Trophoblast cell (in vitro differentiated cells and primary cell): Measurements from ENCODE around the gene SLC15A3.

Experiments
- DNase-seq, 2 donors: peaks; one replicate each; pipeline ENCODE4 v3.0.0-alpha.2; 2016
- H2AFZ ChIP-seq: 2 replicates; pipeline ENCODE4 v1.6.1; 2013; ENCODE audit warnings: low read length, moderate library complexity, mild to moderate bottlenecking; ENCODE audit not compliant: insufficient read depth, poor library complexity
- H2AK5ac ChIP-seq: 2 replicates; pipeline ENCODE4 v1.6.1; 2013; ENCODE audit warnings: mild to moderate bottlenecking, low read length
- H2BK120ac ChIP-seq: 2 replicates; pipeline ENCODE4 v1.6.1; 2013; ENCODE audit warnings: low read length, mild to moderate bottlenecking, moderate library complexity; ENCODE audit not compliant: insufficient read depth, poor library complexity
- H2BK12ac ChIP-seq: 2 replicates; pipeline ENCODE4 v1.6.1; 2013; ENCODE audit warnings: mild to moderate bottlenecking, low read length, moderate library complexity
- H2BK5ac ChIP-seq: 2 replicates; pipeline ENCODE4 v1.6.1; 2013; ENCODE audit warnings: low read length, low read depth, moderate library complexity, mild to moderate bottlenecking; ENCODE audit not compliant: poor library complexity
- H3K14ac ChIP-seq: 2 replicates; pipeline ENCODE4 v1.6.1; 2013; ENCODE audit warnings: mild to moderate bottlenecking, low read length
- H3K18ac ChIP-seq: 2 replicates; pipeline ENCODE4 v1.6.1; 2013; ENCODE audit warnings: mild to moderate bottlenecking, low read length
- H3K23ac ChIP-seq: 2 replicates; pipeline ENCODE4 v1.6.1; 2013; ENCODE audit warnings: low read length
- H3K27ac ChIP-seq: 2 replicates; pipeline ENCODE4 v1.5.1; 2013; ENCODE audit warnings: low read depth, mild to moderate bottlenecking, inconsistent platforms, low read length, moderate library complexity
- H3K27me3 ChIP-seq: 2 replicates; pipeline ENCODE4 v1.6.1; 2013; ENCODE audit warnings: inconsistent platforms, mild to moderate bottlenecking, low read length, moderate library complexity; ENCODE audit not compliant: insufficient read depth
- H3K36me3 ChIP-seq, 2 experiments: 1 replicate in 1 of 2; 2 replicates in 1 of 2; pipeline ENCODE4 v1.6.1; 2013; ENCODE audit warnings: low read length in 2 of 2, mild to moderate bottlenecking in 2 of 2, moderate library complexity in 1 of 2; ENCODE audit not compliant: insufficient read depth in 2 of 2, control insufficient read depth in 1 of 2
- H3K4ac ChIP-seq: 2 replicates; pipeline ENCODE4 v1.6.1; 2013; ENCODE audit warnings: low read depth, mild to moderate bottlenecking, low read length, moderate library complexity
- H3K4me1 ChIP-seq, 2 experiments: 1 replicate in 1 of 2; 2 replicates in 1 of 2; pipeline ENCODE4 v1.6.1; 2013; ENCODE audit warnings: low read length in 2 of 2, mild to moderate bottlenecking in 2 of 2, moderate library complexity in 1 of 2; ENCODE audit not compliant: insufficient read depth in 2 of 2, control insufficient read depth in 1 of 2
- H3K4me2 ChIP-seq: 2 replicates; pipeline ENCODE4 v1.6.1; 2013; ENCODE audit warnings: inconsistent platforms, mild to moderate bottlenecking, low read length, moderate library complexity
- H3K4me3 ChIP-seq: 2 replicates; pipeline ENCODE4 v1.5.1; 2013; ENCODE audit warnings: mild to moderate bottlenecking, low read depth, low read length, inconsistent platforms
- H3K79me1 ChIP-seq: one replicate; pipeline ENCODE4 v1.6.1; 2013; ENCODE audit warnings: low read length
- H3K79me2 ChIP-seq: 2 replicates; pipeline ENCODE4 v1.6.1; 2013; ENCODE audit warnings: low read length, mild to moderate bottlenecking; ENCODE audit not compliant: control insufficient read depth, insufficient read depth, poor library complexity
- H3K9ac ChIP-seq: 2 replicates; pipeline ENCODE4 v1.6.1; 2013; ENCODE audit warnings: mild to moderate bottlenecking, low read length
- H3K9me3 ChIP-seq: 2 replicates; pipeline ENCODE4 v1.6.1; 2013; ENCODE audit warnings: low read depth, mild to moderate bottlenecking, control low read depth, inconsistent platforms, low read length; ENCODE audit not compliant: insufficient read depth
- H4K12ac ChIP-seq: 2 replicates; pipeline ENCODE4 v1.6.1; 2013; ENCODE audit warnings: low read depth, mild to moderate bottlenecking, low read length, moderate library complexity
- H4K8ac ChIP-seq: 2 replicates; pipeline ENCODE4 v1.6.1; 2013; ENCODE audit warnings: low read depth, mild to moderate bottlenecking, low read length, moderate library complexity
- H4K91ac ChIP-seq: one replicate; pipeline ENCODE4 v1.6.1; 2013; ENCODE audit warnings: low read depth, mild to moderate bottlenecking, low read length, moderate library complexity
- WGBS: extraction: QIAGEN DNeasy Blood & Tissue Kit; methylation state at CpG from one replicate; pipeline ENCODE4 v1.1.7; 2013; ENCODE audit warnings: missing lambda C conversion rate; ENCODE audit not compliant: insufficient read length, insufficient coverage; ENCODE audit errors: extremely low coverage; 5-methylcytosine and 5-hydroxymethylcytosine counted together

The SLC15A3 gene

GRCh38 chr11:60921777-60922335 lies 30.1 kb downstream of the SLC15A3 start:
- Histone ChIP-seq H3K23ac (no peak overlapping the region), H3K9ac (no peak overlapping the region), H3K4me2 (no peak overlapping the region), H2BK5ac (no peak overlapping the region), H3K9me3 (no peaks in the 10 kb centered on the region), H3K79me2 (peaks cover 10% of the 10 kb centered on the region), H3K4ac (no peak overlapping the region), H3K18ac (no peak overlapping the region), H3K14ac (no peak overlapping the region), H4K91ac (no peak overlapping the region), H3K79me1 (peaks cover 10% of the 10 kb centered on the region), H4K8ac (no peak overlapping the region), H3K27ac (no peak overlapping the region), H2BK120ac (no peak overlapping the region), H3K27me3 (no peaks in the 10 kb centered on the region), H3K4me1 (peaks cover 14 to 23% of the 10 kb centered on the region in 2 experiments), H2AFZ (no peak overlapping the region), H2AK5ac (no peak overlapping the region), H3K36me3 (peaks cover 33 to 42% of the 10 kb centered on the region in 2 experiments), H3K4me3 (no peak overlapping the region), H2BK12ac (no peak overlapping the region), H4K12ac (no peak overlapping the region)
- WGBS, result no CpG with 5 or more reads among the region's 23 CpGs
- no peak for DNase-seq

GRCh38 chr11:60921259-60921658 lies 30.7 kb downstream of the SLC15A3 start:
- Histone ChIP-seq H2AFZ (no peak overlapping the region), H2BK12ac (no peak overlapping the region), H4K8ac (no peak overlapping the region), H3K27ac (no peak overlapping the region), H3K23ac (no peak overlapping the region), H3K27me3 (no peaks in the 10 kb centered on the region), H2AK5ac (no peak overlapping the region), H3K18ac (no peak overlapping the region), H3K36me3 (peaks cover 29 to 37% of the 10 kb centered on the region in 2 experiments), H3K79me2 (peaks cover 10% of the 10 kb centered on the region), H3K9ac (no peak overlapping the region), H3K14ac (no peak overlapping the region), H4K91ac (no peak overlapping the region), H3K9me3 (no peaks in the 10 kb centered on the region), H3K79me1 (peaks cover 10% of the 10 kb centered on the region), H3K4me3 (no peak overlapping the region), H2BK120ac (no peak overlapping the region), H2BK5ac (no peak overlapping the region), H3K4ac (no peak overlapping the region), H3K4me2 (no peak overlapping the region), H4K12ac (no peak overlapping the region), H3K4me1 (peaks cover 14 to 23% of the 10 kb centered on the region in 2 experiments)
- no peak for DNase-seq
- WGBS, result no CpG with 5 or more reads among the region's 11 CpGs

- no peak overlapping the region for H2BK120ac ChIP-seq
- H3K36me3 ChIP-seq, result peaks cover 29 to 37% of the 10 kb centered on the region in 2 experiments
- H2BK12ac ChIP-seq, result no peak overlapping the region
- no peak overlapping the region for H3K14ac ChIP-seq
- no peaks in the 10 kb centered on the region for H3K27me3 ChIP-seq
- no peak overlapping the region for H4K12ac ChIP-seq
- no peak for DNase-seq
- peaks cover 13 to 23% of the 10 kb centered on the region in 2 experiments for H3K4me1 ChIP-seq
- H3K18ac ChIP-seq, result no peak overlapping the region
- H3K79me1 ChIP-seq, result peaks cover 11% of the 10 kb centered on the region
- no peak overlapping the region for H3K4me3 ChIP-seq
- no CpG with 5 or more reads among the region's 2 CpGs for WGBS
- H3K9ac ChIP-seq, result no peak overlapping the region
- no peak overlapping the region for H2AK5ac ChIP-seq
- H2AFZ ChIP-seq, result no peak overlapping the region
- no peak overlapping the region for H2BK5ac ChIP-seq
- H3K9me3 ChIP-seq, result no peaks in the 10 kb centered on the region
- H3K4me2 ChIP-seq, result no peak overlapping the region
- H4K91ac ChIP-seq, result no peak overlapping the region
- no peak overlapping the region for H3K23ac ChIP-seq
- H3K79me2 ChIP-seq, result peaks cover 5% of the 10 kb centered on the region
- H4K8ac ChIP-seq, result no peak overlapping the region
- no peak overlapping the region for H3K4ac ChIP-seq
- H3K27ac ChIP-seq, result no peak overlapping the region
These were observed 32.0 kb downstream of the SLC15A3 start for GRCh38 chr11:60919956-60920355.

- no peak overlapping the region for H3K4me3 ChIP-seq
These were observed 32.7 kb downstream of the SLC15A3 start for GRCh38 chr11:60919320-60919719.

More at GRCh38 chr11:60919320-60919719, 32.7 kb downstream of the SLC15A3 start:
- no peak overlapping the region for H2BK120ac ChIP-seq
- H3K14ac ChIP-seq, result no peak overlapping the region
- H3K27ac ChIP-seq, result no peak overlapping the region
- no CpG with 5 or more reads among the region's 1 CpG for WGBS
- H4K91ac ChIP-seq, result no peak overlapping the region
- H3K36me3 ChIP-seq, result peaks cover 29 to 37% of the 10 kb centered on the region in 2 experiments
- DNase-seq, result no peak
- H3K4me2 ChIP-seq, result no peak overlapping the region
- H4K8ac ChIP-seq, result no peak overlapping the region
- peaks cover 13 to 23% of the 10 kb centered on the region in 2 experiments for H3K4me1 ChIP-seq
- H3K4ac ChIP-seq, result no peak overlapping the region
- H3K23ac ChIP-seq, result no peak overlapping the region
- H2BK12ac ChIP-seq, result no peak overlapping the region
- H3K18ac ChIP-seq, result no peak overlapping the region
- no peak overlapping the region for H2AK5ac ChIP-seq
- no peak overlapping the region for H2BK5ac ChIP-seq
- no peak overlapping the region for H3K9ac ChIP-seq
- no peaks in the 10 kb centered on the region for H3K27me3 ChIP-seq
- no peaks in the 10 kb centered on the region for H3K9me3 ChIP-seq
- H2AFZ ChIP-seq, result no peak overlapping the region
- H4K12ac ChIP-seq, result no peak overlapping the region
- H3K79me2 ChIP-seq, result peaks cover 3% of the 10 kb centered on the region
- H3K79me1 ChIP-seq, result peaks cover 9% of the 10 kb centered on the region
